Measurements from ENCODE around the gene PNPLA7.

DNA sequence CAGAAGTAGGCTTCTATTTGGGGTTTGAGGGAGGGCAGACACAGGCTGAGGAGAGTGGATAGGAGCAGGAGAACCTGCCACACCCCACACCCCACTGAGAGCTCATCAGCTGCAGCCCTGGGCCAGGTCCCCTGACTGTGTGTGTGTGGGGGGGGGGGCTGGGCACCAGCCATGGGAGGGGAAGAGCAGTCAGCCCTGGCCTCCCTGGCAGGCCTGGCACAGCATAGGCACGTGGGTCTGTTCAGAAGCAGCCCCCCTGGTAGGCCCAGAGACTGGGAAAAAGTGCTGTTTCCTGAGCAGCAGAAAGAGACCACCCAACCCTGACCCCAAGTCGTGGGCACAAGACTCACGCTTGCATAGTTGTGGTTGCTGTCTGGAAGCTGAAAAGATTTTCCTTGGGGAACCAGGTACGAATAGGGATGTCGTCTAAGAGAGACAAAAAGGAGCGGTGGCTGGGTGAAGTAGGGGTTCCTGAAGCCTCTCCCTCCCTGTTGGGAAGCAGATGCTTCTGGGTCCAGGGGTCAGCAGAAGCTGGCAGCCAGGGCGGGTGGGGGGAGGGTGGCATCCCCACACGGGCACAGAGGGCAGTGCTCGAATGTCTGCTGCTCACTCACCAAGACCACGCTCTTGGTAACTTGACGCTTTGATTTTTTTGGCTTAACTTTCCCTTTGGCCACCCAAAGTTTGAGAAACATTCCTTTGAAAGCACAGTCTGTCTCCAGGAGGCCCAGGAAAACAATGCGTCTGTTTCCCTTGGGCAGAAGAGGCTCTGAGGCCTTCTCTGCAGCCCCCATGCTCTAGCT, 93.9 kb downstream of the PNPLA7 start:
- TF ChIP-seq, protein P1, sequence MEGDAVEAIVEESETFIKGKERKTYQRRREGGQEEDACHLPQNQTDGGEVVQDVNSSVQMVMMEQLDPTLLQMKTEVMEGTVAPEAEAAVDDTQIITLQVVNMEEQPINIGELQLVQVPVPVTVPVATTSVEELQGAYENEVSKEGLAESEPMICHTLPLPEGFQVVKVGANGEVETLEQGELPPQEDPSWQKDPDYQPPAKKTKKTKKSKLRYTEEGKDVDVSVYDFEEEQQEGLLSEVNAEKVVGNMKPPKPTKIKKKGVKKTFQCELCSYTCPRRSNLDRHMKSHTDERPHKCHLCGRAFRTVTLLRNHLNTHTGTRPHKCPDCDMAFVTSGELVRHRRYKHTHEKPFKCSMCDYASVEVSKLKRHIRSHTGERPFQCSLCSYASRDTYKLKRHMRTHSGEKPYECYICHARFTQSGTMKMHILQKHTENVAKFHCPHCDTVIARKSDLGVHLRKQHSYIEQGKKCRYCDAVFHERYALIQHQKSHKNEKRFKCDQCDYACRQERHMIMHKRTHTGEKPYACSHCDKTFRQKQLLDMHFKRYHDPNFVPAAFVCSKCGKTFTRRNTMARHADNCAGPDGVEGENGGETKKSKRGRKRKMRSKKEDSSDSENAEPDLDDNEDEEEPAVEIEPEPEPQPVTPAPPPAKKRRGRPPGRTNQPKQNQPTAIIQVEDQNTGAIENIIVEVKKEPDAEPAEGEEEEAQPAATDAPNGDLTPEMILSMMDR (IDR thresholded peaks at IDR 0.05), result no peak
- TF ChIP-seq POLR2A (IDR thresholded peaks at IDR 0.05), result no peak
